Iris pigment epithelial cell (primary cell): ENCODE data around the gene CYB5R2.
"Not testable (repeated sequence)": the region's sequence is repeated elsewhere in the genome, so short reads cannot be mapped to it uniquely, and the experiment has no call there.

ENCODE experiments used
- DNase-seq: peaks from one replicate; pipeline ENCODE4 v3.0.0-alpha.2; 2011; ENCODE audit warnings: low read depth

Gene CYB5R2

GRCh38 chr11:7668911-7669310, 4.4 kb downstream of the CYB5R2 start:
- DNase-seq = no peak

- no peak for DNase-seq
Observed at GRCh38 chr11:7668464-7668863, 4.8 kb downstream of the CYB5R2 start.

- peak; percentile 51 for DNase-seq
Observed at GRCh38 chr11:7667460-7667859, 5.8 kb downstream of the CYB5R2 start.

GRCh38 chr11:7666292-7666866, 6.9 kb downstream of the CYB5R2 start:
- DNase-seq = no peak

- peak; percentile 56 for DNase-seq
Observed at GRCh38 chr11:7665473-7666291, 7.6 kb downstream of the CYB5R2 start.

DNA sequence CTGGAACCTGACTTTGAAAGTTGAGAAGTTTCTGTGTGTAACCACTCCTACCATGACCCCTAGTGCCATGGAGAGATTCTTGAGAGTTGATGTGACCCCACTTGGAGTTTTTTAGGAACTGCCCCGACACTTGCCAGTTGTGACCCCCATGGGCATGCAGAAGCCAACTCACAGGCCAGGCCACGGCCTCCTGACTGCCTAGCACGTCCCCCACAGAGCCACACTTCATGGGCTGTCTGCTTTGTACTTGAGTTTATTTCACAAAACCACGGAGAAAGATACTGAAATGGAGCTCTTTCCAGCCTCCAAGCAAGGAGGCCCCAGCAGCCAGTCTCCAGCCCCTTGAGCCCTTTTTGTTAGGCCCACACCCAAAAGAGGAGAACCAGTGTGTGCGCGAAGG, 8.4 kb downstream of the CYB5R2 start:
- DNase-seq = no peak

- DNase-seq = not testable (repeated sequence)
Observed at GRCh38 chr11:7663531-7663930, 9.8 kb downstream of the CYB5R2 start.

DNA sequence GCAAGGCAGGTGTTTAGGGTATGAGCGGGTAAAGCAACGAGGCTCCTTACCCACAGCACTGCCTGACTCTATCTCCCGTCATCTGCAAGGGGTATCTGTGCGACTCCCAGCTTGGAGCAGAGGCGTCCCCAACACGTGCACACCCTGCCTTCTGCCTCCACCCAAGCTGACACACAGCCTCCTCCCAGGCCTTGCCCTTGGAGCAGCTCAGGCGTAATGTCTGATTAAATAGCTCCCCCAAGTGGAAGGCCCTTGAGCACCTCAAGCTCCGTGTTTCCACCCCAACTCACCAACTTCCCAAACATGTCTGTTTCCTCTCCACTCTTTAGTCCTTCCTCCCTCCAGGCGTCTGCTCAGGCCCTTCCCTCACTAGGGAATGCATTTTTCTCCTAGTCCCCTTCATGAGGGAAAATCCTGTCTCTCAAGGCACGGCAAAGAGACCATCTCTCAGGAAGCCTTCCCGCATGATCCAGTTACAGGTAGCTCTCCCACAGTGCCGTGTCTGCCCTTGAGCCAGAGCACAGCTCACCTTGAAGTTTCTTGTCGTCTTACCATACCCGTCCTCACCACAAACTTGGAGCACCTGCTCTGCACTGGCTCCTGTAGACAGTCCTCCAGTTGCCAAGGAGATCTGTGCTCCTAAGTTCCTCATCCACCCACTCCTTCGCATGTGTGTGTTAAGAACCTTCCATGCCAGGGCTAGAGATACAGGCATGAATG, 15.8 kb downstream of the CYB5R2 start:
- DNase-seq = peak; percentile 77

- no peak for DNase-seq
Observed at GRCh38 chr11:7656704-7657103, 16.6 kb downstream of the CYB5R2 start.

- DNase-seq = no peak
Observed at GRCh38 chr11:7655253-7656217, 17.8 kb downstream of the CYB5R2 start.

- no peak for DNase-seq
Observed at GRCh38 chr11:7654195-7654705, 19.1 kb downstream of the CYB5R2 start.

GRCh38 chr11:7651700-7652099, 21.6 kb downstream of the CYB5R2 start:
- DNase-seq = no peak

GRCh38 chr11:7651140-7651551, 22.2 kb downstream of the CYB5R2 start:
- DNase-seq = peak; percentile 36

DNA sequence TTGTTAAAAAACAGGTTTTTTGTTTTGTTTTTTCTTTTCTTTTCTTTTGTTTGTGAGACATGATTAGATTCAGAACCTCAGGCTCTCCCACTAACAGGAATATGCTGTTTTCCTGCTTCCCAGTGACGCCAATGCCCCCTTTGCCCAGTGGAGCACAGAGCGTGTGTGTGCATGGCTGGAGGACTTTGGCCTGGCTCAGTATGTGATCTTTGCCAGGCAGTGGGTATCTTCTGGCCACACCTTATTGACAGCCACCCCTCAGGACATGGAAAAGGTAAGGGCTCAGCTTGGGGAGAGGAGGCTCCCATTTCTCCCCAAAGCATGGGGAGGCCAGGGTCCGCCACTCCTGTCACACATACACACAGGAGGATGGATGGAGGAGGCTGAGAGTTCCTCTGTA, 25.0 kb downstream of the CYB5R2 start:
- DNase-seq = no peak

DNA sequence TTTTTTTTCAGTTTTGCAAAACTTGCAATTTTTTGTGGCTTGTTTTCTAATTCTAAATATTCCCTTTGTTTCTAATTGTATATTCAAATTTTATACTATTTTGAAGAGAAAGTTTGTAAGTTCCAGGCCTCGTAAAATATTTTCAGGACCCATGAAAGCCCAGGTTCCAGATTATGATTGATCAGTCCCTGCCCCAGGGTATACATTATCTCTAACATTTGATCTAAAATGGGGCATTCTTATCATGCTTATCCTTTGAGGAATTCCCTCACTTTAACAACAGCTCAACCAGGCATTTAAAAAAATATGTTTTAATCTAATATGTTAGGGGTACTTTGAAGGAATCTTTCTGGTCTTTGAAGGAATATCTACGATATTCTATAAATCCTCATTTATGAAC, 26.4 kb downstream of the CYB5R2 start:
- no peak for DNase-seq

DNA sequence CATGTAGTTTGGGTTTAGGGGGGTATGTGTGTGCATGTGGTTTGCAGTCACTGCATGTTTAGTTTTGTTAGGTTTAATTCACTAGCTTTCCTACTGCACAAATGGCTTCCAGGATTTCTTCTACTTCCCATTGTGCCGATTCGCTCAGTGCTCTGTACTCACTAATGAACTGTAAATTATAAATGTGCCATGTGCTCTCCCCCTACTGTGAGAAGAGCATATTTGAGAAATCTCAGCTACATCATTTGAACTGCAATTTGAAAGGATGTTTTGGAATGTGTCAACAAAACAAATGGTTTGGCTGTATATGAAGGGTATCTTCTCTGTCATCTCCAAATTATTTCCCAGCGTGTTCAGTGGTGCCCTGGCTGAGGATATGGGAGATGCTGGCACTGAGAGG, 28.1 kb downstream of the CYB5R2 start:
- DNase-seq = no peak

DNA sequence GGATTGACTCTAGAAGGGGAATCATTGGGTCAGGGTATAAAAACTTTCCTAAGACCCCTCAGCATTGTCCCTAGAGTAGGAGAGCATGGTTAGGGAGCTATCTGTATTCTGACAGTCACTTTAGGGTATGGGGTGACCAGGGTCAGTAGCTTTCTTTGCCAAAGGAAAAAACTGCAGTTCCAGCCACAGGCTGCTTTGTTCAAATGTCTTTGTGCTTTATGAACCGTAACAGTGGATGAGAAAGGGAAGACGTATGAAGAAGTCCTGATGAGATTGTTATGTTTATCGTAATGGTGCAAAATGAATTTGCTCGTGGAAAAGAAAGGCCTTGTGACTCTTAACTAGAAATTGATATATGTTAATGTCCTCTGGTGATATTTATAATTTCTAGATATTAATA, 30.0 kb downstream of the CYB5R2 start:
- no peak for DNase-seq

- DNase-seq = no peak
Observed at GRCh38 chr11:7642747-7643146, 30.6 kb downstream of the CYB5R2 start.

GRCh38 chr11:7640816-7641215, 32.5 kb downstream of the CYB5R2 start:
- DNase-seq = no peak

GRCh38 chr11:7639643-7640025, 33.7 kb downstream of the CYB5R2 start:
- DNase-seq = no peak

DNA sequence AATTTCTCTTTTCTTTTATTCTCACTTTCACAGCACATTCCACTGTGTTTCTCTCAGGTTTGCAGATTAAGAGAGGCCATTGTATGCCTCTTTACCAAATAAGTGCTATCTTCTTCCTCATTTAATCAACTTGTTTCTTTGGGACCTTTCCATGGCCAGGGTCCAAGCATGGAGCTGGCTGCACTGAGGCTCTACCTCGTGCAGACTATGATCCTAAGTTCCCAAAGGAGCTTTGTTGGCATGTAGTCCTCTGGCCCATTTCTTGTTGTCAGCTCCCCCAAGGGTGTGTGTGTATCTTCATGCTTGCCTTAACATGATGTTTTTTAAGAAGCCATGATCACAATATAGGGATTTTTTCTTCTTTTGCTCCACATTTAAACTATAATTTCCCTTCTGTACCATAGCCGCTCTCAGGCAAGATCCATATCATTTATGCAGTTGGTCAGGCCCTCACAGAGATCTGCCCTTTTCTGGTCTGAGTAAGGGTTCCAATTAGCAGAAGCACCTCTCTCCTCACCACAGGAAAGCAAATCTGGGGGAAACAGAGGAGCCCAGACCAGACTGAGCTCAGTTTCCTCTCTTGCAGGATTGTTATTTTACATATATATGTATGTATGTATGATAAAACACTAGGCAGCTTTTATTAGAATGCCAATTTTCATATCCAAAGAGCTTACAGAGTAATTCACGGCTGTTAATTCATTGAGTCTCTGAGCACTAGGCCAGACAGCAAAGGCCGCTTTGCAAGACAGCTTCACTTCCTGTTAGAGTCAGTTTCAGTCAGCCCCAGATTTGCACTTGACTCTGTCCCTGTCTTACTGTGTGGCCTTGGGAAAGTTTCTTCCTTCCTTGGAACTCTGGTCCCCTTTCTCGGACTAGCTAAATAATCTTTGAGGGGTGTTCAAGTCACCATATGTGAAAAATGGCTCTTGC, 34.3 kb downstream of the CYB5R2 start:
- no peak for DNase-seq
